GM19324 (cell line): ENCODE results near the gene SP140.

Source experiments
- ATAC-seq: cut with Tn5 transposase; IDR thresholded peaks from one replicate; pipeline ENCODE4 v1.9.1; 2021; ENCODE audit warnings: mild to moderate bottlenecking, moderate library complexity; ENCODE audit not compliant: unreplicated experiment, low FRiP score

The SP140 gene

DNA sequence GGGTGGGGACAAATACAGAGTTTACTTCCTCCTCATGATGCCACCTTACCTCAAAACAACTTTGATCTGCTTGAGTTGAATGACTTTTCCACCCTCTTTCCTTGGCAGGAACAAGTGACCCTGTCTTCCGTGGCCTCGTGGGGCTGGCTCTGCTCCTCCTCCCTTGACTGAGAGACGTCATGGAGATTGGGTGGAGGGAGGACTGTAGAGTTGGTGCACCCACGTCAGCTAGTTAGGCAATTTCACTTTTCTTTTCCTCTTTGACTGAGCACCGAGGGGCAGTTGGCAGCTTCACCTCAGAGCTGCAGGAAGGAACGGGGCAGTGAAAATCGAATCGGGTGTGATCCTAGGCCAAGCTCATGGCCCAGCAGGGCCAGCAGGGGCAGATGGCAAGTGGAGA, at the start of gene SP140:
Gene SP140, plus strand, starts transcription at position 251 of the 400 bp plus-strand sequence. Its CDS starts 109 bp downstream, at position 360.
- peak; percentile 68 for ATAC-seq

GRCh38 chr2:230176996-230177395, 48.5 kb upstream of the SP140 start:
- no peak for ATAC-seq

- ATAC-seq = no peak
Measured at GRCh38 chr2:230178546-230179485, 46.7 kb upstream of the SP140 start.

- ATAC-seq = no peak
Measured at GRCh38 chr2:230179907-230180306, 45.6 kb upstream of the SP140 start.

DNA sequence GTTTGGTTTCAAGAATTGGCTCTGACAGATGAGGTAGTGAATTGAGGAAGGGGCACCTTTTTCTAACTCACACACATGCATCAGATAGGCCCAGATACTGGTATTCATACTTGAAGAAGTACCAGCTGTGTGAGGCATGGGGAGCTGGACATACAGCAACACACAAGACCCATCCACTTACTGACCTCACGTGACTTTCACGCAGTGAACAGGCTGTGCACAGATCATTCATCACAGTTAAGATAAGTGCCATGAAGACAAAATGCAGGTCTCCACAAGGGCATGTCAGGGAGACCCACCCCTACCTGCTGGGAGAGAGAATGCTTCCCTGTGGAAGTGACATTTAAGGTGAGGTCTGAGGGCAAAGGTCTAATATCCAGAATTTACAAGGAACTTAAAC, 44.3 kb upstream of the SP140 start:
- no peak for ATAC-seq

DNA sequence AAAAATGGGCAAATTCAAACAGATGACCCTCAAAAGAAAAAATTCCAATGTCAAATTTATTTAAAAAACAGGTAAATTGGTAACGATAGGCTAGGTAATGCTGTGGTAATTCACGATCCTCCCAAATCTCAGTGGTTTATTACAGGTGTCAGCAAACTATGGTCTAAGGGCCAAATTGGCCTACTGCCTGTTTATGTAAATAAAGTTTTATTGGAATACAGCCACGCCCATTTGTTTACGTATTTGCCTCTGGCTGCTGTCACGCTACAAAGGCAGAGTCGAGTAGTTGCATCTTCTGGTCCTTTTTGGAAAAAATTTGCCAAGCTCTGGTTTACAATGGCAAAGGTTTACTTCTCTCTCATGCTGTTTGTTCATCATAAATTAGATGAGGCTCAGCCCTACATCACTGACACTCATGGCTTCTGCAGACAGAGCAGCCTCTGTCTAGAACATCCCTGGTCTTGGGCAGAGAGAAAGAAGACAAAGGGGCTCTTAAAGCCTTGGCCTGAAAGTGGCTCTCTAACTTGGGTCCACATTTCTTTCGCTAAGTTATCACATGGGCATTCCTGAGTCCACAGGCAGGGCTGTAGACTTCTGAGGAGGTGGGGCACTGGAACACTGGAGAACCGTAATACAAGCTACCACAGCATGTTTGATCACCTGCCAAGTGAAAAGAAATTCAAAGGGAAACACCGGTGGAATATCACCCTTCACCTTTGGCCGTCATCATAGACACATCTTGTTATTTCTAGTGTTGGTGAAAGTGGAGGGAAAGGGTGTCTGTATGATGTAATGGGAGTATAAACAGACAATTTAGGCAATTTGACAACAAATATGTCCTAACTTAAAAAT, 40.6 kb upstream of the SP140 start:
- ATAC-seq = no peak

DNA sequence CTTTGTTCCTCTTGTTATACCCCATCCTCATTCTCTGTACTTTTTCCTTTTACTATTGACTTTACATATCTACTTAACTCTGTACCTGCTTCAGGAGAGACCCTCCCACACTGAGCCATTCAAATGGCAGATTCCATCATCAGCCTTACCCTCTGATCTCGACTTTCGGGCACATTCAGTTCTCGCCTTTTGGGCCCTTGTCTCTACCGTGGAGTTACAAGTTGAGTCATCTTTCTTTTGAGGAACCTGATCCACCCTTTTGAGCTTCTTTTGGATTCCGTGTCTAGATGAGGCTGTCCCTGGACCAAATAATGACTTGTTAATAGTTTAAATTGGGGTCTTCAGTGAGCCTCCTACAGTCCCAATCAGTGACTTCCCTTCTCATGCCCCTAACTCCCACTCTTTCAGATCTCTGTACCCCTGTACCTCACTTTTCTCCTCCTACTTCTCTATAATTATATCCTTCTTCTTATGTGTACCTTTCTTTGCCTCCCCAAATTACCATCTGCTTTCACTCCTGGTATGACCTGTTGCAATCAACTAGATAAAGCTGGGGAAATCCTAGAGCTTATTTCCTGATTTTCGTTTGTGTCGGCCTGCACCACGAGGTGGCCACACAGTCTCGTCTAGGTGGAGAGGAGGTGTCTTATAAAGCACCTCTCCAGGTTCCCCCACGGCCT, 23.0 kb upstream of the SP140 start:
- ATAC-seq = no peak

GRCh38 chr2:230203110-230203676, 22.3 kb upstream of the SP140 start:
- no peak for ATAC-seq

DNA sequence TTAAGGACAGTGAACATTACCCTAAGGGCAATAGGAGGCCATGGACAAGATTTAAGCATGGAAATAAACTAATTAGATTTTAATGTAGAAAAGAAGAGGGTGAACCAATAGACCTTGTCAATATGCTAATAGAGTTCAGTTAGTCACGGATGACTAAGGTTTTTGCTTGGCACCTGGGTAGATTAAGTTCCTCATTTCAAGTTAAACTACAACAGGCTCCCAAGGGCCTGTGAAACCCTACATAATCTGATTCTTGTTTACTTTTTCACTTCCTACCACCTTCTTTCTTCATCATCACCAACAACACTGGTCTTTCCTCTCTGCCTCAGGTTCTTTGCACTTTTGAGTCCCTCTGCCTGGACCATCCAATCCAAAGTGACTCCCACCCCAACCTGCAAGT, 20.5 kb upstream of the SP140 start:
- ATAC-seq = peak; percentile 63

DNA sequence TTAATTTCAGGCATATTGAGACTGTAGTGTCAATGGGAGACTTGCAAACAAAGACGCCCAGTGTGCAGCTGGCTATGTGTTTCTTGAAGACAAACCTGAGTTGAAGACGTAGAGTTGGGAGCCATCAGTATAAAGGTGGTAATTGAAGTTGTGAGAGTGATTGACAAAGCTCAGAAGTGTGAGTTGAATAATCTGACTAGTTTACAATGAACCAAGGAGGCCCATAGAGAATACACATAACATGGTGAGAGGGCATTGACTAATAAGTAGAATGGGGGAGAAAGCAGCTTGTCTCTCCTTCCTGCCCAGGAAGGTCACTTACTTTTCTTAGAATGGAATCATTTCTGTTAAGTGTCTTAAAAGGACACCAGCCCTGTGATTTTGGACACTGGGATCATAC, 19.8 kb upstream of the SP140 start:
- ATAC-seq = no peak

DNA sequence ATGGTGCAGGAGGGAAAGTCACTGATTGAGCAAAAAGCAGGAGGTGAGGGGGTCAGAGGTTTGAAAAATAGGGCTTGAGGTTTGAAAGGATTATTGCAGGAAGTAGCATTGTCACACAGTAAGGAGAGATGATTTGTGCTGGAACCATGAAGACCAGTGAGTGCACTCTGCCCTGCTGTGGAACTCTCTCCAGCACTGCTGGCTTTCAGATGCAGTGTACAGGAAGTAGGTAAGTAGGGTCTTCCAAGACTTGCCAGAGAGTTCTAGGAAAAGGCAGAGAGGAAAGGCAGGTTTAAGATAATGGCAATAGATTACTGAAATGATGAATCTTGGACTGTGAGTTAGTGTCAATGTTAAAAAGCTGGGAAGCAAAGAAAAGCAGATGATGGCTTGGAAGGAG, 17.0 kb upstream of the SP140 start:
- ATAC-seq = no peak

- peak; percentile 59 for ATAC-seq
Measured at GRCh38 chr2:230209422-230210051, 16.0 kb upstream of the SP140 start.

- no peak for ATAC-seq
Measured at GRCh38 chr2:230216489-230216888, 9.0 kb upstream of the SP140 start.

DNA sequence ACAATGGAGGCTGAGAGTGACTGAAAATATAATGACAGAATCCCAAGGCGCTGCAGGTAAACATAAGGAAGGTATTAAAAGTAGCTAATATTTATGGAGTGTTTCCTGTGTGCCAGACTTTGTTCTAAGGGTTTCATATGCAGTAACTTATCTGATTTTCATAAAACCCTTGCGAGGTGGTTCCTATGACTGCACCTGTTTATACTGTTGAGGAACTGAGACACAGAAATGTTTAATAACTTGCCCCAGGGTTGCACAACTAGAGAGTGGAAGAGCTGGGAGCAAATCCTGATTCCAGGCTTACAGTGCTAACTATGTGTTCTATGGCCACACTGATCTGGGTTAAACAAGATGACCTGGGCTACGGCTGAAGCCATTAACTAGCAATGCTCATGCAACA, 8.1 kb upstream of the SP140 start:
- no peak for ATAC-seq

GRCh38 chr2:230218421-230218820, 7.1 kb upstream of the SP140 start:
- no peak for ATAC-seq

DNA sequence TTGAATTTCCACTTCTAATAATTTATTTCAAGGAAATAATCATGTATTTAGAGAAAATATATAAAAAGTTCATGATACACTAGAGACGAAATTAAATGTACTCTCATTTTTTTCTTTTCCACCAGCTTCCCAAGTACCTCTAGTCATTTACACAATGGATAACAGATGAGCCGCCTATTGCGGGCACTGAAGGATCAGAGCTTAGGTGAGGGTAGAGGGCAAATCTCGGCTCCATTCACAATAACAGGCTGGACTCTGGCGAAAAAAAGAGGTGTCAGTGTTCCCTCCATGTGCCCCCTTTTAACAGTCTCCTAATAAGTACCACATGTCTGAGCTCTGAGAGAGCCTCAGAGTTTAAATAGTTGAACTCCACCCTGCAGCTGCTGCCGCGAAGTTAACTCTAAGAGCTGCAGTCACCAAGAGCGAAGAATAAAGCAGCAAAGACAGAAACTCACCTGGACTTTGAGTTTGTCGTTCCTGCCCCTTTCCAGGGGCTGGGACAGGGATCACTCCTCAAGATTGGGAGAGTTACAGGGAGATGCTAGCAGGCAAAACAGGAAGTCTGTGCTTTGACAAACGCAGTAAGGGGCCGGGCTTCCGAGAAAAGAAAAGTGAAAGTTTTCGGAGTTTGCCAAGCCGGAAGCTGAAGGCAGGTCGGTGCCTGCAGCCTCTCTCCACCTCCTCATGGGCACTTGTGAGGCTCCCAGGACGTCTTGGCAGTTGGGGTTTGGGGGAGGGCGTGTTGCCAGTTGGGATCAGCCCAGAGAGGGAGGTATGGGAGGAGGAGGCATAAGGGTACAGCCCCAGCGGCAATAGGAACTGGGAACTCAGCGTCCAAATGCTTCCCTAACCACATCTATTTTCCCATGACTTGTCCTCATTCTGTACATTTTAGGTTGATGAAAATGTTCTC, 5.9 kb upstream of the SP140 start, which contains the start of gene SP110:
Gene SP110, minus strand, starts transcription at position 566 of the 913 bp plus-strand sequence. CDS start 3,057 bp downstream, outside the sequence.
- ATAC-seq = peak; percentile 79

- ATAC-seq = no peak
Measured at GRCh38 chr2:230220347-230220969, 5.1 kb upstream of the SP140 start.

- ATAC-seq = no peak
Measured at GRCh38 chr2:230221493-230221892, 4.0 kb upstream of the SP140 start.
